H1 (cell line): ENCODE measurements around the gene LRCH3. TPM values are rescaled to one million over a fixed set of nuclear protein-coding genes. Genes with fewer than 3 reads are reported as not detected.

Source experiments
- CTCF ChIA-PET: fragments of 300-600 bp; sonication (Branson Sonifier 250); formaldehyde crosslinking; loops from one replicate; lab custom pipeline; 2021; ENCODE audit not compliant: partially characterized antibody; lab: Charles Lee
- POLR2A ChIA-PET: fragments of 300-600 bp; sonication (Branson Sonifier 250); formaldehyde crosslinking; loops from one replicate; lab custom pipeline; 2021; ENCODE audit warnings: inconsistent platforms; ENCODE audit not compliant: partially characterized antibody; lab: Charles Lee
- DNase-seq, 2 experiments: peaks; one replicate each; pipeline versions ENCODE4 v3.0.0 to v3.0.0-alpha.2; 2010 to 2022; ENCODE audit warnings: low spot score in 2 of 2, low read depth in 1 of 2, mixed read lengths in 1 of 2
- FAIRE-seq: peaks from 2 replicates; lab custom pipeline; 2011; peaks lifted over from hg19 to GRCh38; lab: Jason Lieb, UNC
- H2AFZ ChIP-seq: 2 replicates; pipeline ENCODE4 v1.8.1; 2012; ENCODE audit warnings: low read length, inconsistent platforms
- H2AK5ac ChIP-seq: 2 replicates; pipeline ENCODE4 v1.6.1; 2013; ENCODE audit warnings: low read depth, low read length
- H2BK120ac ChIP-seq: replicated peaks from 2 replicates; pipeline ENCODE3; 2013; ENCODE audit warnings: low read depth, low read length, inconsistent platforms
- H2BK12ac ChIP-seq: 2 replicates; pipeline ENCODE4 v1.6.1; 2013; ENCODE audit warnings: low read depth, low read length
- H2BK15ac ChIP-seq: 2 replicates; pipeline ENCODE4 v1.6.1; 2013; ENCODE audit warnings: low read length
- H2BK20ac ChIP-seq: 2 replicates; pipeline ENCODE4 v1.6.1; 2013; ENCODE audit warnings: low read length
- H2BK5ac ChIP-seq: 2 replicates; pipeline ENCODE4 v1.6.1; 2013; ENCODE audit warnings: low read depth, low read length
- H3K14ac ChIP-seq: 2 replicates; pipeline ENCODE4 v1.6.1; 2013; ENCODE audit warnings: inconsistent platforms; ENCODE audit not compliant: insufficient read length
- H3K18ac ChIP-seq: 2 replicates; pipeline ENCODE4 v1.6.1; 2013; ENCODE audit warnings: low read length; ENCODE audit errors: extremely low read depth
- H3K23ac ChIP-seq: 2 replicates; pipeline ENCODE4 v1.6.1; 2013; ENCODE audit warnings: inconsistent platforms; ENCODE audit not compliant: insufficient read length
- H3K23me2 ChIP-seq: 2 replicates; pipeline ENCODE4 v1.6.1; 2013; ENCODE audit warnings: low read depth, low read length
- H3K27ac ChIP-seq: 2 replicates; pipeline ENCODE4 v1.6.1; 2011; ENCODE audit warnings: low read depth, low read length, inconsistent platforms
- H3K27me3 ChIP-seq, 4 experiments: replicated peaks in 1 of 4; 1 replicate in 1 of 4; 2 replicates in 3 of 4; pipeline versions ENCODE4 v1.6.1 to v1.8.1; 2011 to 2013; ENCODE audit warnings: low read length in 3 of 4, mild to moderate bottlenecking in 3 of 4, inconsistent platforms in 2 of 4, mixed read lengths in 2 of 4, moderate library complexity in 1 of 4; ENCODE audit not compliant: control insufficient read depth in 3 of 4, insufficient read depth in 3 of 4; ENCODE audit errors: extremely low read depth in 1 of 4
- H3K36me3 ChIP-seq, 4 experiments: 2 replicates each; pipeline versions ENCODE4 v1.6.1 to v1.8.1; 2011 to 2013; ENCODE audit warnings: mild to moderate bottlenecking in 4 of 4, low read length in 3 of 4, moderate library complexity in 2 of 4, control low read depth in 1 of 4, inconsistent platforms in 1 of 4; ENCODE audit not compliant: insufficient read depth in 4 of 4, control insufficient read depth in 2 of 4
- H3K4ac ChIP-seq: replicated peaks from 2 replicates; pipeline ENCODE3; 2013; ENCODE audit warnings: low read length, low read depth, mixed read lengths, inconsistent platforms; ENCODE audit not compliant: insufficient read length
- H3K4me1 ChIP-seq, 4 experiments: replicated peaks in 1 of 4; 1 replicate in 1 of 4; 2 replicates in 3 of 4; pipeline versions ENCODE4 v1.6.1 to v1.8.1; 2011 to 2013; ENCODE audit warnings: low read length in 3 of 4, inconsistent platforms in 2 of 4, mixed read lengths in 1 of 4; ENCODE audit not compliant: insufficient read depth in 4 of 4, control insufficient read depth in 3 of 4
- H3K4me2 ChIP-seq, 2 experiments: 2 replicates each; pipeline versions ENCODE4 v1.6.1 to v1.8.1; 2011 to 2013; ENCODE audit warnings: low read depth in 2 of 2, low read length in 2 of 2, control low read depth in 1 of 2, inconsistent platforms in 1 of 2, mild to moderate bottlenecking in 1 of 2; ENCODE audit not compliant: insufficient read depth in 1 of 2
- H3K4me3 ChIP-seq, 4 experiments: fragments of 200-600, 300-600 bp in 1 of 4; sonication (generic), shearing (Covaris generic), sonication (Bioruptor Twin) in 1 of 4; 2 replicates each; pipeline versions ENCODE4 v1.5.1 to v1.8.1; 2011 to 2016; ENCODE audit warnings: low read length in 4 of 4, low read depth in 3 of 4, control low read depth in 2 of 4, inconsistent platforms in 2 of 4, mild to moderate bottlenecking in 2 of 4, mixed read lengths in 1 of 4, moderate library complexity in 1 of 4; ENCODE audit not compliant: insufficient read depth in 2 of 4; ENCODE audit errors: extremely low read depth in 1 of 4
- H3K56ac ChIP-seq: replicated peaks from 2 replicates; pipeline ENCODE3; 2013; ENCODE audit warnings: low read depth, mild to moderate bottlenecking, mixed read lengths, low read length, inconsistent platforms; ENCODE audit not compliant: insufficient read length
- H3K79me1 ChIP-seq: 2 replicates; pipeline ENCODE4 v1.6.1; 2013; ENCODE audit warnings: low read depth, low read length, control low read depth
- H3K79me2 ChIP-seq, 2 experiments: 2 replicates each; pipeline versions ENCODE4 v1.6.1 to v1.8.1; 2012 to 2013; ENCODE audit warnings: low read length in 2 of 2, mild to moderate bottlenecking in 2 of 2, inconsistent platforms in 1 of 2; ENCODE audit not compliant: insufficient read depth in 2 of 2, control insufficient read depth in 1 of 2
- H3K9ac ChIP-seq, 4 experiments: replicated peaks in 1 of 4; 1 replicate in 1 of 4; 2 replicates in 3 of 4; pipeline versions ENCODE4 v1.6.1 to v1.8.1; 2011 to 2013; ENCODE audit warnings: low read depth in 3 of 4, low read length in 3 of 4, control low read depth in 2 of 4, mild to moderate bottlenecking in 2 of 4, moderate library complexity in 2 of 4, inconsistent platforms in 1 of 4; ENCODE audit errors: extremely low read depth in 1 of 4
- H3K9me3 ChIP-seq, 2 experiments: 2 replicates each; pipeline versions ENCODE4 v1.6.1 to v1.8.1; 2012 to 2013; ENCODE audit warnings: mild to moderate bottlenecking in 2 of 2, moderate library complexity in 2 of 2, control low read depth in 1 of 2, inconsistent platforms in 1 of 2, low read depth in 1 of 2, low read length in 1 of 2, mixed read lengths in 1 of 2; ENCODE audit not compliant: insufficient read depth in 2 of 2
- H4K20me1 ChIP-seq, 2 experiments: replicated peaks in 1 of 2; 2 replicates each; pipeline versions ENCODE3 to v1.8.1; 2011 to 2013; ENCODE audit warnings: inconsistent platforms in 2 of 2, low read length in 2 of 2, mild to moderate bottlenecking in 1 of 2; ENCODE audit not compliant: insufficient read depth in 2 of 2, control insufficient read depth in 1 of 2
- H4K5ac ChIP-seq: 2 replicates; pipeline ENCODE4 v1.6.1; 2013; ENCODE audit warnings: low read length, low read depth, mixed read lengths, inconsistent platforms; ENCODE audit not compliant: insufficient read length
- H4K8ac ChIP-seq: 2 replicates; pipeline ENCODE4 v1.8.0; 2013; ENCODE audit warnings: mild to moderate bottlenecking, moderate library complexity, low read length, inconsistent platforms; ENCODE audit not compliant: insufficient read depth; ENCODE audit errors: extremely low read depth
- H4K91ac ChIP-seq: replicated peaks from 2 replicates; pipeline ENCODE3; 2013; ENCODE audit warnings: low read length, mixed read lengths, inconsistent platforms; ENCODE audit not compliant: insufficient read length
- EZH2 ChIP-seq: fragments of 200-600 bp; sonication (generic); IDR thresholded peaks from 2 replicates; pipeline ENCODE4 v1.7.1; 2012; ENCODE audit warnings: low read depth, mild to moderate bottlenecking, moderate library complexity, low read length, inconsistent platforms; ENCODE audit not compliant: severe bottlenecking
- GTF2F1 ChIP-seq: IDR thresholded peaks from 2 replicates; pipeline ENCODE4 v1.6.1; 2012; ENCODE audit warnings: low read depth, low read length, improper control_type of control experiment, borderline replicate concordance
- HDAC2 ChIP-seq, 2 experiments: fragments of 300-600 bp in 1 of 2; sonication (generic) in 1 of 2; IDR thresholded peaks; 2 replicates each; pipeline ENCODE4 v1.6.1; 2011 to 2012; ENCODE audit warnings: low read depth in 2 of 2, low read length in 2 of 2, mild to moderate bottlenecking in 2 of 2, moderate library complexity in 2 of 2, borderline replicate concordance in 1 of 2, inconsistent platforms in 1 of 2
- HDAC6 ChIP-seq: IDR thresholded peaks from one replicate; pipeline ENCODE4 v1.7.1; 2012; ENCODE audit warnings: low read depth, mild to moderate bottlenecking, inconsistent platforms, low read length, moderate library complexity
- KDM5A ChIP-seq: fragments of 200-600 bp; IDR thresholded peaks from 2 replicates; pipeline ENCODE4 v1.7.1; 2012; ENCODE audit warnings: mild to moderate bottlenecking, low read length, inconsistent platforms, mixed read lengths
- NANOG ChIP-seq: IDR thresholded peaks from 2 replicates; pipeline ENCODE4 v1.6.1; 2011; ENCODE audit warnings: low read length, low read depth, mild to moderate bottlenecking, inconsistent platforms; ENCODE audit not compliant: insufficient read depth, poor library complexity, severe bottlenecking
- PHF8 ChIP-seq: fragments of 200-600 bp; sonication (generic); conservative IDR thresholded peaks from 2 replicates; pipeline ENCODE4 v1.7.1; 2012; ENCODE audit warnings: low read depth, mild to moderate bottlenecking, inconsistent platforms, low read length, moderate library complexity
- RBBP5 ChIP-seq: IDR thresholded peaks from 2 replicates; pipeline ENCODE4 v1.7.1; 2012; ENCODE audit warnings: low read depth, mild to moderate bottlenecking, inconsistent platforms, low read length, moderate library complexity, borderline replicate concordance
- SAP30 ChIP-seq: fragments of 300-600 bp; sonication (generic); IDR thresholded peaks from 2 replicates; pipeline ENCODE4 v1.7.1; 2012; ENCODE audit warnings: low read length, moderate library complexity, mild to moderate bottlenecking, inconsistent platforms; ENCODE audit not compliant: insufficient read depth, insufficient replicate concordance
- SRF ChIP-seq: IDR thresholded peaks from 2 replicates; pipeline ENCODE4 v1.6.1; 2011; ENCODE audit warnings: mild to moderate bottlenecking, low read depth, low read length, moderate library complexity
- SUZ12 ChIP-seq: fragments of 200-600 bp; sonication (generic); IDR thresholded peaks from 2 replicates; pipeline ENCODE4 v1.6.1; 2012; ENCODE audit warnings: mild to moderate bottlenecking, inconsistent platforms, low read length, moderate library complexity, mixed read lengths
- TBP ChIP-seq: IDR thresholded peaks from 2 replicates; pipeline ENCODE4 v1.6.1; 2011; ENCODE audit warnings: low read depth, low read length, improper control_type of control experiment
- whole genome bisulfite sequencing, 2 experiments: shearing (Covaris generic) in 1 of 2; methylation state at CpG; one replicate each; pipeline versions ENCODE4 v1.1.6 to v1.1.7; 2013 to 2015; ENCODE audit warnings: low lambda C conversion rate in 2 of 2, mixed read lengths in 2 of 2, inconsistent platforms in 1 of 2, low coverage in 1 of 2, missing lambda C conversion rate in 1 of 2; ENCODE audit not compliant: insufficient replicate concordance in 2 of 2, insufficient coverage in 1 of 2, insufficient read length in 1 of 2; ENCODE audit errors: extremely low coverage in 1 of 2, missing lambda C conversion rate in 1 of 2; 5-methylcytosine and 5-hydroxymethylcytosine counted together
- polyA plus RNA-seq, 7 experiments: library from polyadenylated mRNA; depleted of rRNA in 3 of 7; stranded (reverse) in 5 of 7; unstranded in 2 of 7; fragments of >200 nt in 5 of 7; fragments of 200-250 nt in 2 of 7; gene quantifications; 1 replicate in 5 of 7; 2 replicates in 1 of 7; 4 replicates in 1 of 7; pipeline versions ENCODE4 v1.2.1 to v1.2.3, GENCODE V29; 2011 to 2013; ENCODE audit warnings: missing spikeins in 2 of 7, mixed read lengths in 2 of 7
- total RNA-seq: library from RNA; stranded (reverse); fragmentation: NEBNext Ultra II Directional; extraction: Animal tissue kit (Norgen Biotek cat#: 25700); gene quantifications from 2 replicates; pipeline ENCODE4 v1.2.1, GENCODE V29; 2021
- TF ChIP-seq, protein P1 (sequence below): IDR thresholded peaks from 2 replicates; pipeline ENCODE4 v1.6.1; 2011; ENCODE audit warnings: low read depth, mild to moderate bottlenecking, low read length; ENCODE audit not compliant: insufficient read depth

The LRCH3 gene
- total and polyA plus RNA-seq, 2 of the 8 experiments (the other 6 are each of a cell fraction or from before 2014, with no cell fraction given) = 58.4 to 66.0 TPM

DNA sequence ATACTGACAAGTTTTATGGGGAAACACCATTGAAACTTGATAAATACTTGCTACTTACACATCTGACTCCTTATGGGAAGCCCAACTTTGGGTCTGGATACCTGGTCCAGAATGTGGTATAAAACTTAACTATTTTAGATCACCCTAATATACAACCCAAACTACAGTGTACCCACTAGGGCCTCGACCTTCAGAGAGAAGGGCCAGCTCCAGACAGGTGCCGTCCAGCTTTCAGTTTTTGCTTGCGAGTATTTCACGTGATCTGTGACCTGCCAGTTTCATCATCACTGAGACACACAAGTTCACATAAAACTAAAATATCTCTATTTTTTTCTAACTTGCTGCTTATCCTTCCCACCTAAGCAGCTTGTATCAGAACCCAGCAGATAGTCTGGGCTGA is 99.6 kb downstream of the LRCH3 start:
- no peak overlapping the region for H3K23ac ChIP-seq
- FAIRE-seq = no peak
- H3K4me1 ChIP-seq = peaks cover 5 to 8% (median 7%) of the 10 kb centered on the region in 4 experiments; a peak in 3 of 7 replicates
- H2BK15ac ChIP-seq = no peak overlapping the region
- H3K36me3 ChIP-seq = no peaks in the 10 kb centered on the region
- no peaks in the 10 kb centered on the region for H4K20me1 ChIP-seq
- H2BK120ac ChIP-seq = no peak overlapping the region
- H3K79me1 ChIP-seq = no peaks in the 10 kb centered on the region
- no peaks in the 10 kb centered on the region for H3K9me3 ChIP-seq
- no peak overlapping the region for H2BK5ac ChIP-seq
- H3K27ac ChIP-seq = no peak overlapping the region
- no peak overlapping the region for H2AFZ ChIP-seq
- H4K5ac ChIP-seq = no peak overlapping the region
- no peak overlapping the region for H2AK5ac ChIP-seq
- no peaks in the 10 kb centered on the region for H3K27me3 ChIP-seq
- H3K23me2 ChIP-seq = no peaks in the 10 kb centered on the region
- H3K14ac ChIP-seq = no peak overlapping the region
- no peak overlapping the region for H3K56ac ChIP-seq
- POLR2A ChIA-PET = interaction anchor here (2.3 kb wide), 1 partner anchor 10 kb away, joined by 11 read pairs; no protein-coding TSS in a partner anchor
- no peak overlapping the region for H4K91ac ChIP-seq
- H2BK12ac ChIP-seq = no peak overlapping the region
- H3K9ac ChIP-seq = no peak overlapping the region
- no peak overlapping the region for H3K4me2 ChIP-seq
- no peak overlapping the region for H4K8ac ChIP-seq
- H3K79me2 ChIP-seq = no peaks in the 10 kb centered on the region
- CTCF ChIA-PET = interaction anchor here (1.8 to 2.5 kb wide), 2 partner anchors 12 to 15 kb away, joined by 7 to 8 read pairs; no protein-coding TSS in a partner anchor
- H2BK20ac ChIP-seq = no peak overlapping the region
- no peak overlapping the region for H3K18ac ChIP-seq
- no peak for DNase-seq
- no peak overlapping the region for H3K4me3 ChIP-seq
- no peak overlapping the region for H3K4ac ChIP-seq
- 98% methylated on average over 4 of the region's 4 CpGs; no CpG with 5 or more reads in 1 of the 2 experiments for WGBS, 2 experiments
- TF ChIP-seq RBBP5 = no peak
- TF ChIP-seq, protein P1, sequence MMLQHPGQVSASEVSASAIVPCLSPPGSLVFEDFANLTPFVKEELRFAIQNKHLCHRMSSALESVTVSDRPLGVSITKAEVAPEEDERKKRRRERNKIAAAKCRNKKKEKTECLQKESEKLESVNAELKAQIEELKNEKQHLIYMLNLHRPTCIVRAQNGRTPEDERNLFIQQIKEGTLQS = no peak
- no peak for TF ChIP-seq GTF2F1
- no peak for TF ChIP-seq SAP30
- no peak for TF ChIP-seq HDAC6
- no peak for TF ChIP-seq EZH2
- no peak for TF ChIP-seq NANOG
- no peak for TF ChIP-seq SUZ12
- no peak for TF ChIP-seq KDM5A
- no peak for TF ChIP-seq HDAC2 (IDR thresholded peaks at IDR 0.05; ENCODE audit: borderline replicate concordance in 1 of 2, low read depth in 2 of 2, low read length in 2 of 2)
- TF ChIP-seq PHF8 = no peak
- no peak for TF ChIP-seq TBP
- TF ChIP-seq SRF = no peak
